Transverse colon (tissue), 4 donors: ENCODE data around the gene PMEL.

ENCODE experiments used
- CTCF ChIP-seq, 5 experiments: fragments of 200-600 bp in 3 of 5; fragments of 450-650 bp in 2 of 5; sonication (generic) in 3 of 5; IDR thresholded peaks; 1 replicate in 2 of 5; 2 replicates in 3 of 5; pipeline ENCODE4 v1.5.1; 2016 to 2017; ENCODE audit warnings: antibody characterized with exemption in 5 of 5, inconsistent platforms in 3 of 5, mild to moderate bottlenecking in 2 of 5, moderate library complexity in 1 of 5
- EP300 ChIP-seq: sonication (generic); formaldehyde crosslinking; IDR thresholded peaks from one replicate; pipeline ENCODE4 v1.6.1; 2017; ENCODE audit warnings: antibody characterized with exemption, low read depth
- POLR2A ChIP-seq: fragments of 450-650 bp; IDR thresholded peaks from one replicate; pipeline ENCODE4 v1.6.1; 2016; ENCODE audit warnings: antibody characterized with exemption, mild to moderate bottlenecking, moderate library complexity
- POLR2AphosphoS5 ChIP-seq, 3 donors: sonication (generic); formaldehyde crosslinking; IDR thresholded peaks; one replicate each; pipeline ENCODE4 v1.6.1; 2016; ENCODE audit warnings: antibody characterized with exemption in 3 of 3

- TF ChIP-seq CTCF (IDR thresholded peaks at IDR 0.05) (no peak), POLR2A (no peak), POLR2AphosphoS5 (IDR thresholded peaks at IDR 0.05) (no peak), EP300 (no peak)
These were observed 35.8 kb upstream of the PMEL start for GRCh38 chr12:56001487-56002100.
